D341Med (cell line): ENCODE results near the gene THRAP3.

Experiments used
- DNase-seq: peaks from one replicate; pipeline ENCODE4 v3.0.0; 2012; ENCODE audit warnings: low spot score

The THRAP3 gene

DNA sequence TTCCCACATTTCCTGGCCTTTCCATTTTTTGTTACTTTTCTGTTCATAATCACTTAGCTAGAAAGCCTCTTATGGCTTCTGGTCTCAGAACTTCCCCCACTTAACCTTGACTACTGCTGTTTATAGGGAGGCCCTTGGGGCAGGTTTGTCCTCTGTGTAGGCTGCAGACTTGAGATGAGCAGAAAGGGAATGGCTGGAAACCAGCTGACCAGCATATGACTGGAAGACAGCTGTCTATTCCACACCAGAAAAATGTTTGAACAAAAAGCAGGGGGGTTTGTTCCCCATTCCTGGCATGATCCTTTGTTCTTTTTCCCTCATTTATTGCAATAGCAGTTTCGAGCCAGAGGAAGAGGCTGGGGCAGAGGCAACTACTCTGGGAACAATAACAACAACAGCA is 77.0 kb downstream of the THRAP3 start:
- DNase-seq = no peak

DNA sequence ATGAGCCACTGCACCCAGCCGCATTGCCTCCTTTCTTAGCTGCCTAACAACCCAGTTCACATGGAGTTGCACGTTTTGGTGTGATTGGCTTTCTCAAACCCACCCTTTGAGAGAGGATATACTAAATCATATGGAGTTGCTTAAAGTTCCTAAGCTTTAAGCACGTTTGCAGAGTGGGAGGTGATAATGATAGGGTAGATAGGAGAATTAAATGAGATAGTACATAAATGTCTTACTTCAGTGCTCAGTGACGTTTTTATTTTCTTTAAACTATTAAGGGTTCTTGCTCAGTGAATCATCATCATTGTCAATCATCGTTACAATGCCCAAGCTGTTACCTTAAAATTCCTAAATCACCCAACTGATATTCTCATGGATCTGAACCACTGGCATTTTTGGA is 79.0 kb downstream of the THRAP3 start:
- DNase-seq = no peak

- no peak for DNase-seq
Measured at GRCh38 chr1:36303650-36304360, 79.6 kb downstream of the THRAP3 start.

- no peak for DNase-seq
Measured at GRCh38 chr1:36304521-36304920, 80.3 kb downstream of the THRAP3 start.

DNA sequence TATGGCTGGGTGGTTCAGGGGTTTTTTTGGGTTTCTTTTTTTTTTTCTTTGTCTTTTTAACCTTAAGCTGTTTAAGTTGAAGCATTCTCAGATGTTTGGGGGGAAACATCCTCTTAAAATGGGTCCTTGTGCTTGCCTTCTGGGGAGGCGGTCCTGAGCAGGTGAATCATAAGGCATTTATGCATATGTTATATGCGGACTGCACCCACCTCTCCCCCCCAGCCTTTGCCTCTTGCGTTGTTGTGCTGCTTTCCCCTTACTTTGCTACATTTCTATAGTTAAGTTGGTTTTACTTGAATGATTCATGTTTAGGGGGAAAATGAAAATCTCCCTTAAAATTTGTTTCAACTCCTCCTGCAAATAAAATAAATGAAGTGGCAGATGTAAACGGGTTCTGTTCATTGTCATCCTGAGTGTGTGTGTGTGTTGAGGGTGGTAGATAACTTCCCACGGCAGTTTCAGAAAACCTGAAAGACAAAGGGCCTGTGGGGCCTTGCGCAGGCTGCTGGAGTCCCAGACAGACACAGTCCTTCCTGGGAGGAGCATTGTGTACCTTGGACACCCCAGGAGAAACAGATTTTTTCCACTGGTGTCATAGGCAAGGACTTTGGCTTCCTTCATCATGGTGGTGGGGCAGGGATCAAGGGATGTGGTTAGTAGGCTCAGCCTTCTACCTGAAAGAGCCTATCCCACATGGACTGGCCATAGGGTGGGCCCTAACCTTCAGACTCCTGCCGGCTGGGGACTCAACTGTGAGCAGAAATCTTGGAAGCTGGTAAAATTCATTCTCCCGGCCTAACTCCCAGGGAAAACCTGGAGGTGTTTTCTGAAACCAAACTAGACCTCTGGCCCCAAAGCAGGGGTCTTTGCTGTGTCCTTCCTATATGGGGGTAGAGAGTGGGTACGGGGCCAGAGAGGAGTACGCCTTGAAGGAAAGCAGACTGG is 81.0 kb downstream of the THRAP3 start:
- DNase-seq = no peak

- DNase-seq = no peak
Measured at GRCh38 chr1:36305915-36306209, 81.6 kb downstream of the THRAP3 start.

DNA sequence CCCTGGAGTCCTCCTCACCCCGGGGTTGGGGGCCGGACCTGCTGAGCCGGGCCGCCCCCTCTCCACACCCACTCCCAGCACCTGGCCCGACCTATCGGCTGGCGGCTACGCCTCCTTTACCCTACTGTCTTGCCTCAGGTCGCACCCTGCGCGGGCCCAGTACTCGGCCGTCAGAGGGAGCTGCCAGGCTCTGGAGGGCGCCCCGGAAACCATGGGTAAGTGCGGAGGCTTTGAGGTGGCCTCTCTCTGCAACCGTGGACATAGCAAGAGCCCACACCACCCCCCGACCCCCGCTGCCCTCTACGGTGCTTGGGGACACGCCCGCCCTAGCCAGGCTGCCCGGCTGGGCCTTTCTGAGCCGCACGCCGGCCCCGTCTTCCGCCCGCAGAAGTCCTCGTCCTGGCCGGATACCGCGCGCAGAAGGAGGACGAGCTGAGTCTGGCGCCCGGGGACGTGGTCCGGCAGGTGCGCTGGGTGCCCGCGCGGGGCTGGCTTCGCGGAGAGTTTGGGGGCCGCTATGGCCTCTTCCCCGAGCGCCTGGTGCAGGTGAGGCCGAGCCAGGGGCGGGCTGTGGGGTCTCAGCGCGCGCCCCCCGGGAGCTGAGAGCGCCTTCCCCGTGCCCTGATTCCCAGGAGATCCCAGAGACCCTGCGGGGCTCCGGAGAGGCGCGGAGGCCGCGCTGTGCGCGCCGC is 82.1 kb downstream of the THRAP3 start, which contains the start of gene SH3D21:
Gene SH3D21, plus strand, starts transcription at position 159 of the 692 bp plus-strand sequence. Its CDS starts 53 bp downstream, at position 212.
- DNase-seq = peak; percentile 53

- peak; percentile 99 for DNase-seq
Measured at GRCh38 chr1:36306902-36307456, 82.7 kb downstream of the THRAP3 start.

GRCh38 chr1:36307601-36308330 is 83.5 kb downstream of the THRAP3 start:
- no peak for DNase-seq

GRCh38 chr1:36309397-36309796 is 85.2 kb downstream of the THRAP3 start:
- no peak for DNase-seq

DNA sequence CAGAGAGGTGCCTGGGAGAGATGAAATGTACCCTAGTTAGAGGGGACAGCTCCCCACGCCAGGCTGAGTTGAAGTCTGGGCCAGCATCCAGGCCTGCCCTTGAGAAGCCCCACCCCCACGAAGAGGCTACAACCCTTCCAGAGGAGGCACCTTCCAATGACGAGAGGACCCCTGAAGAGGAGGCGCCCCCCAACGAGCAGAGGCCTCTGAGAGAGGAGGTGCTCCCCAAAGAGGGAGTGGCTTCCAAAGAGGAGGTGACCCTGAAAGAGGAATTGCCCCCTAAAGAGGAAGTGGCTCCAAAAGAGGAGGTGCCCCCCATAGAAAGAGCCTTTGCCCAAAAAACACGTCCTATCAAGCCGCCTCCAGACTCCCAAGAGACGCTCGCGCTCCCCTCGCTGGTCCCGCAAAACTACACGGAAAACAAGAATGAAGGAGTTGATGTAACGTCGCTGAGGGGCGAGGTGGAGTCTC is 96.1 kb downstream of the THRAP3 start:
- no peak for DNase-seq

DNA sequence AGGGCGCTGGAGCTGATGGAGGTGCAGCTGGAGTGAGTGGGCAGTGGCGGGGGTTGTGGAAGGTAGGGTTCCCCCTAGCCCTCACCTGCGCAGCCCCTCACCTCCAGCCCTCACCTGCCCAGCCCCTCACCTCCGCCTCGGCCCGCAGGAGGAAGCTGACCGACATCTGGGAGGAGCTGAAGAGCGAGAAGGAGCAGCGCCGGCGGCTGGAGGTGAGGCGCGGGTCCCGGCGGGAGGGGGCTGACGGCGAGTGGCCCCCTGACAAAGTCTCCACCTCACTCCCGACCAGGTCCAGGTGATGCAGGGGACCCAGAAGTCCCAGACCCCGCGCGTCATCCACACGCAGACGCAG is 96.5 kb downstream of the THRAP3 start:
- no peak for DNase-seq

GRCh38 chr1:36321119-36321951 is 97.1 kb downstream of the THRAP3 start:
- no peak for DNase-seq

GRCh38 chr1:36322041-36322785 is 98.0 kb downstream of the THRAP3 start:
- no peak for DNase-seq

GRCh38 chr1:36322786-36323635 is 98.8 kb downstream of the THRAP3 start:
- DNase-seq = peak; percentile 72

DNA sequence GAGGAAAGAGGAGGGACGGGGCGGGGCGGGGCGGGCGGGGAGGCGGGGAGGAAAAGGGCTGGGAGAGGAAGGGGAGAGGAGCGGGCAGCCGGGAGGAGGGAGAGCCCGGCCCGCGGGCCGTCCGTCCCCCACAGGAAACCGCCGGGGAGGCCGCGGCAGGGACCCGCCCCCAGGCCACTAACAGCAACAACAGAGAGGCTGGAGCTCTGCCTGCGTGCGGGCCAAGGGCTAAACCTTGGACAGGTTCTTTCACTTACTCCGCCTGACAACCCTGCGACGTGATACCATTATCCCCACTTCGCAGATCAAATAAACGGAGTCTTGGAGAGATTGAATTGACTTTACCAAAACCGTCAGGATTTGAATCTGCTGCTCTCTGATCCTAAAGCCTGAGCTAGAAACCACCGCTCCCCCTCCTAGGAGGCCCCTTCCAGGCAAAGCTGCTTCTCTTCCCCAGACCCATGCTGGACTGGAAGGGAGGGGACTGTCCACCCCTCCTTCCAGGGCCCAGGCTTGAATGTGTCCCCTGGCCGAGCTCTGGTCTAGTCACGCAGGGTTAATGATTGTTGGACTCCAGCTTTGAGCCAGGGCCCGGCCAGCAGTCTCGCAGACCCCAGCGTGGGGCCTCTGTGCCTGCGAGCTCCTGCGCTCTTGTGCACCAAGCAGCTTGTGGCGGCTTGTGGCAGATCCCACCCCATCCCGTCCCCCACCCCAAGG is 99.6 kb downstream of the THRAP3 start, which contains the start of gene EVA1B:
Gene EVA1B, minus strand, starts transcription at position 10 of the 717 bp plus-strand sequence. CDS start 608 bp downstream, outside the sequence.
- DNase-seq = no peak

- DNase-seq = no peak
Measured at GRCh38 chr1:36324353-36324703, 100.1 kb downstream of the THRAP3 start.

GRCh38 chr1:36326499-36326898 is 102.3 kb downstream of the THRAP3 start:
- DNase-seq = no peak
